Measurements from ENCODE around the gene ANGEL2.
A peak's percentile ranks its signal among the peaks of the same experiment; 100 is the strongest.

Gene ANGEL2

GRCh38 chr1:212950243-212951125 lies 65.2 kb downstream of the ANGEL2 start, which contains the start of gene VASH2:
Gene VASH2 (plus strand): TSS chr1:212950541. CDS start chr1:212951543, 1,002 bp downstream.
- DNase-seq, result peak; percentile 90

DNA sequence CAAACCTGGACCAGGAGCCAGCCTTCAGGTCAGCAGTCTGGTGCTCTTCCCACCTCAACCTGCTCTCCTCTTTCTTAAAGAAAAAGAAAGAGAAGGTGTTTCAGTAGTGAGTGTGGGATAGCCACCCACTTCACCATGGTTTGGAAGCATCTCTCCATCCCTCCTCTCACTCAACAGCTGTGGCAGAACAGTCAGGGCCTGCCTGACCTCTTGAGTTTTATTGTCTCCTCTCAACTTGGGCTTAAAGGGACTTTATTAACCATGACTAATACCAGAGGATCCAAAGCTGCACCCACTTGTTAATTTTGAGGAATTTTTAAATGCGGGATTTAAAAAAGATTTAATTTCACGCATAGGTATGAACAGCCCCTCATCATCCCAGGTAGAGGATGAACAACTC lies 65.9 kb downstream of the ANGEL2 start:
- DNase-seq, result no peak

DNA sequence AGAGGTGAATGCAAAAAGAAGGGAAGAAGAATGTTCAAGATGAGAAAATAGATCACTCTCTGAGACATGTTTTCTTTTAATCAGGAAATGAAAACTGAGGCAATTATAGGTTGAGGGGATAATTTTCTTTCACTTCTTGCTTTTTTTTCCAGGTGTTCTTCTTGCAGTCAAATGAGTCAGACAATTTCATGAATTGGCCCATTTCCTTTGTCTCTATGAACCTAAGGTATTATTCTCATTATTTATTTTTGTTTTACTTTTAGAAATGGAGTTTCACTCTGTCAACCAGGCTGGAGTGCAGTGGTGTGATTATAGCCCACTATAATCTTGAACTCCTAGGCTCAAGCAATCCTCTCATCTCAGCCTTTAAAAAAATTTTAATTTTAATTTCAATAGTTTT lies 68.8 kb downstream of the ANGEL2 start:
- no peak for DNase-seq

GRCh38 chr1:212945463-212946160 lies 70.1 kb downstream of the ANGEL2 start:
- no peak for DNase-seq

- DNase-seq, result no peak
Observed at GRCh38 chr1:212945056-212945455, 70.6 kb downstream of the ANGEL2 start.

DNA sequence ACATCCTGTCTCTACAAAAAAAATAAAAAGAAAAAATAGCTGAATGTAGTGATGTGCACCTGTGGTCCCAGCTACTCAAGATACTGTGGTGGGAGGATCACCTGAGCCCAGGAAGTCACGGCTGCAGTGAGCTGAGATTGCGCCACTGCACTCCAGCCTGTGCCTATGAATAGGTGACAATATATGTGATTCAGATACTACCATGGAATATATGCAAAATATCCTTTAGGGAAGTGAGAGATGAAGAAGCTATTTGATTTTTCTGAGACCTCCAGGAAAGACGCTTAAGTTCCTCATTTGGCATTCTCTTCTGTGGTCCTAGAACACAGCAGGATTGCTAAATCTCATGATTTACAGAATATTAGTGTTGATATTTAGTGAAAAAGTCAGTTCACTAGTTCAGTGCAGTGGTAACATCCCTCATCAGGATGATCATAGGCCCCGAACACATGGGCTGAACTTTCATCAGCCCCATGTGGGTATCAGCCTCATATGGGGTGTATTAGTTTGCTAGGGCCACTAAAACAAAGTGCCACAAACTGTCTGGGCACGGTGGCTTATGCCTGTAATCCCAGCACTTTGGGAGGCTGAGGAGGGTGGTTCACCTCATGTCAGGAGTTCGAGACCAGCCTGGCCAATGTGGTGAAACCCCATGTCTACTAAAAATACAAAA lies 71.3 kb downstream of the ANGEL2 start:
- DNase-seq, result no peak

DNA sequence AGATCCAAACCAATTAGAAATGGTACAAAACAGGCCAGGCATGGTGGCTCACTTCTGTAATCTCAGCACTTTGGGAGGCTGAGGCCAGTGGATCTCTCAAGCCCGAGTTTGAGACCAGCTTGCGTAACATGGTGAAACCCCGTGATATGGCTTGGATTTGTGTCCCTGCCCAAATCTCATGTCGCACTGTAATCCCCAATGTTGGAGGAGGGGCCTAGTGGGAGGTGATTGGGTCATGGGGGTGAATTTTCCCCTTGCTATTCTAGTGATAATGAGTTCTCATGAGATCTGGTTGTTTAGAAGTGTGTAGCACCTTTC lies 72.3 kb downstream of the ANGEL2 start:
- DNase-seq, result no peak

- no peak for DNase-seq
Observed at GRCh38 chr1:212942679-212943392, 72.8 kb downstream of the ANGEL2 start.
